Naive thymus-derived CD8-positive, alpha-beta T cell (primary cell): ENCODE data around the gene RPS27L. TPM values are rescaled to one million over a fixed set of nuclear protein-coding genes. Genes with fewer than 3 reads are reported as not detected.
A peak's percentile ranks its signal among the peaks of the same experiment; 100 is the strongest.

Source experiments
- ATAC-seq, 2 donors: fragments of 150-1000 bp; cut with Tn5 transposase in 1 of 2; sonication (Bioruptor Pico), chemical (Tn5 transposase) in 1 of 2; 1 replicate in 1 of 2; 2 replicates in 1 of 2; pipeline ENCODE4 v1.10.0; 2021; ENCODE audit warnings: mild to moderate bottlenecking in 2 of 2, moderate library complexity in 2 of 2
- POLR2A ChIA-PET: fragments of 350-600 bp; sonication (Branson Sonifier 250); formaldehyde crosslinking; loops from one replicate; lab custom pipeline; 2021; ENCODE audit warnings: antibody characterized with exemption; lab: Charles Lee
- DNase-seq, 10 donors: peaks; one replicate each; pipeline versions ENCODE4 v3.0.0 to v3.0.0-alpha.2; 2020 to 2022
- H3K27ac Mint-ChIP-seq, 10 donors: one replicate each; pipeline ENCODE4 v1.8.0; 2020 to 2022; ENCODE audit warnings: mild to moderate bottlenecking in 10 of 10, mixed read lengths in 10 of 10, moderate library complexity in 4 of 10, inconsistent platforms in 1 of 10
- H3K27me3 Mint-ChIP-seq, 5 donors: one replicate each; pipeline ENCODE4 v1.8.0; 2021 to 2022; ENCODE audit warnings: mixed read lengths in 5 of 5
- H3K36me3 Mint-ChIP-seq, 3 donors: one replicate each; pipeline ENCODE4 v1.8.0; 2020 to 2022; ENCODE audit warnings: mixed read lengths in 3 of 3, mild to moderate bottlenecking in 2 of 3, inconsistent platforms in 1 of 3
- H3K4me1 Mint-ChIP-seq, 4 donors: one replicate each; pipeline ENCODE4 v1.8.0; 2021 to 2022; ENCODE audit warnings: mixed read lengths in 4 of 4
- H3K4me3 Mint-ChIP-seq, 10 donors: one replicate each; pipeline ENCODE4 v1.8.0; 2020 to 2022; ENCODE audit warnings: mild to moderate bottlenecking in 10 of 10, mixed read lengths in 10 of 10, moderate library complexity in 6 of 10, inconsistent platforms in 1 of 10
- H3K9me3 Mint-ChIP-seq, 9 donors: one replicate each; pipeline ENCODE4 v1.8.0; 2020 to 2022; ENCODE audit warnings: mixed read lengths in 9 of 9, mild to moderate bottlenecking in 3 of 9, inconsistent platforms in 1 of 9, moderate library complexity in 1 of 9
- polyA plus RNA-seq, 3 donors: library from polyadenylated mRNA; unstranded; fragments of 300-500 nt; fragmentation: Illumina TruSeq; gene quantifications; one replicate each; pipeline ENCODE4 v1.2.3, GENCODE V29; 2021
- total RNA-seq, 8 experiments: library from RNA in 2 of 8; stranded (reverse) in 2 of 8; gene quantifications; one replicate each; pipeline ENCODE4 v1.2.3 and lab custom pipeline; 2021 to 2026

Gene RPS27L
- total and polyA plus RNA-seq, 5 experiments from 2014 or later: 139 to 221 (median 143) TPM

GRCh38 chr15:63194302-63194701 is 37.0 kb upstream of the RPS27L start:
- peak overlapping the region; percentile 71 to 98 (median 89) for H3K4me3 Mint-ChIP-seq
- peaks cover 0 to 11% (median 0%) of the 10 kb centered on the region in 3 donors for H3K36me3 Mint-ChIP-seq
- H3K27me3 Mint-ChIP-seq: no peaks in the 10 kb centered on the region
- ATAC-seq (no peak), DNase-seq (no peak)
- peak overlapping the region; percentile 86 to 98 (median 97) for H3K27ac Mint-ChIP-seq
- peaks cover 51 to 92% (median 84%) of the 10 kb centered on the region in 4 donors for H3K4me1 Mint-ChIP-seq
- POLR2A ChIA-PET: interaction anchor here (0.5 to 7.3 kb wide), 9 partner anchors 8 to 83 kb away, joined by 3 to 56 read pairs (median 10); partner anchors contain the start of genes APH1B and RPS27L
- H3K9me3 Mint-ChIP-seq: no peaks in the 10 kb centered on the region

- Mint-ChIP-seq H3K27ac (peak overlapping the region; percentile 86 to 98 (median 97)), H3K4me3 (peak overlapping the region; percentile 71 to 98 (median 94)), H3K4me1 (peaks cover 48 to 89% (median 80%) of the 10 kb centered on the region in 4 donors), H3K36me3 (peaks cover 0 to 2% (median 0%) of the 10 kb centered on the region in 3 donors), H3K9me3 (no peaks in the 10 kb centered on the region), H3K27me3 (no peaks in the 10 kb centered on the region)
- DNase-seq: no peak
- POLR2A ChIA-PET: interaction anchor here (0.7 to 7.3 kb wide), 18 partner anchors 9 to 902 kb away, joined by 3 to 56 read pairs (median 8); partner anchors contain the start of genes APH1B, CIAO2A, RPS27L and SNX1
- no peak for ATAC-seq
Observed at GRCh38 chr15:63192619-63193206, 35.4 kb upstream of the RPS27L start.

GRCh38 chr15:63191895-63192618 is 34.8 kb upstream of the RPS27L start:
- POLR2A ChIA-PET: interaction anchor here (0.5 to 7.3 kb wide), 24 partner anchors 9 to 903 kb away, joined by 3 to 56 read pairs (median 4); partner anchors contain the start of genes APH1B, CIAO2A, RPS27L and SNX1
- peaks cover 46 to 83% (median 74%) of the 10 kb centered on the region in 4 donors for H3K4me1 Mint-ChIP-seq

GRCh38 chr15:63190769-63191649 is 33.7 kb upstream of the RPS27L start:
- no peak for ATAC-seq

More at GRCh38 chr15:63191895-63192618, 34.8 kb upstream of the RPS27L start:
- ATAC-seq (peak; percentile 75 to 83), DNase-seq (peak; percentile 12 to 92 (median 76))
- peak overlapping the region; percentile 86 to 98 (median 97) for H3K27ac Mint-ChIP-seq
- no peaks in the 10 kb centered on the region for H3K27me3 Mint-ChIP-seq
- H3K9me3 Mint-ChIP-seq: no peaks in the 10 kb centered on the region
- peak overlapping the region; percentile 71 to 98 (median 94) for H3K4me3 Mint-ChIP-seq
- no peaks in the 10 kb centered on the region for H3K36me3 Mint-ChIP-seq

GRCh38 chr15:63189941-63190768 is 32.9 kb upstream of the RPS27L start:
- H3K36me3 Mint-ChIP-seq: no peaks in the 10 kb centered on the region
- DNase-seq: no peak

More at GRCh38 chr15:63190769-63191649, 33.7 kb upstream of the RPS27L start:
- peak overlapping the region; percentile 90 to 99 (median 95) for H3K4me3 Mint-ChIP-seq
- POLR2A ChIA-PET: interaction anchor here (0.8 to 7.3 kb wide), 18 partner anchors 10 to 904 kb away, joined by 3 to 56 read pairs (median 7); partner anchors contain the start of genes APH1B, CIAO2A, RPS27L and SNX1
- H3K9me3 Mint-ChIP-seq: no peaks in the 10 kb centered on the region
- H3K27me3 Mint-ChIP-seq: no peaks in the 10 kb centered on the region
- no peaks in the 10 kb centered on the region for H3K36me3 Mint-ChIP-seq
- peak overlapping the region; percentile 83 to 98 (median 97) for H3K27ac Mint-ChIP-seq
- H3K4me1 Mint-ChIP-seq: peaks cover 39 to 74% (median 64%) of the 10 kb centered on the region in 4 donors
- no peak for DNase-seq

GRCh38 chr15:63188926-63189871 is 31.9 kb upstream of the RPS27L start, which contains the start of gene RAB8B:
TSS of gene RAB8B (plus strand) at chr15:63189606. CDS start at chr15:63189625, 19 bp downstream.
- Mint-ChIP-seq H3K9me3 (no peaks in the 10 kb centered on the region), H3K4me3 (peak within 1 kb of the TSS; percentile 90 to 99 (median 95)), H3K27ac (peak within 1 kb of the TSS; percentile 85 to 98 (median 97)), H3K36me3 (no peaks in the 10 kb centered on the region), H3K4me1 (peaks cover 31 to 58% (median 48%) of the 10 kb centered on the region in 4 donors), H3K27me3 (no peaks in the 10 kb centered on the region)
- POLR2A ChIA-PET: interaction anchor here (0.6 to 1.7 kb wide), 3 partner anchors 32 to 89 kb away, joined by 3 to 14 read pairs (median 5); partner anchors contain the start of genes APH1B and RPS27L
- DNase-seq (peak; percentile 90 to 100 (median 93)), ATAC-seq (peak; percentile 67 to 75)

More at GRCh38 chr15:63189941-63190768, 32.9 kb upstream of the RPS27L start:
- H3K4me1 Mint-ChIP-seq: peaks cover 34 to 66% (median 55%) of the 10 kb centered on the region in 4 donors
- peak overlapping the region; percentile 90 to 99 (median 95) for H3K4me3 Mint-ChIP-seq
- POLR2A ChIA-PET: interaction anchor here (1.2 to 7.3 kb wide), 6 partner anchors 20 to 314 kb away, joined by 5 to 56 read pairs (median 26); partner anchors contain the start of genes APH1B, RPS27L and USP3
- no peaks in the 10 kb centered on the region for H3K27me3 Mint-ChIP-seq
- H3K27ac Mint-ChIP-seq: peak overlapping the region; percentile 83 to 98 (median 97)
- H3K9me3 Mint-ChIP-seq: no peaks in the 10 kb centered on the region
- no peak for ATAC-seq

- peak overlapping the region; percentile 85 to 98 (median 96) for H3K27ac Mint-ChIP-seq
- H3K27me3 Mint-ChIP-seq: no peaks in the 10 kb centered on the region
- no peaks in the 10 kb centered on the region for H3K36me3 Mint-ChIP-seq
- ATAC-seq: no peak
- H3K4me1 Mint-ChIP-seq: peaks cover 27 to 51% (median 41%) of the 10 kb centered on the region in 4 donors
- POLR2A ChIA-PET: interaction anchor here (0.7 to 1.7 kb wide), 3 partner anchors 8 to 89 kb away, joined by 5 to 14 read pairs (median 5); partner anchors contain the start of genes APH1B and RPS27L
- DNase-seq: no peak
- H3K9me3 Mint-ChIP-seq: no peaks in the 10 kb centered on the region
- H3K4me3 Mint-ChIP-seq: peak overlapping the region; percentile 90 to 99 (median 95)
Observed at GRCh38 chr15:63188247-63188925, 31.1 kb upstream of the RPS27L start.

- ATAC-seq (no peak), DNase-seq (no peak)
- Mint-ChIP-seq H3K36me3 (no peaks in the 10 kb centered on the region), H3K4me3 (peak overlapping the region in 7 of 10 donors; percentile 90 to 99 (median 95)), H3K27me3 (no peaks in the 10 kb centered on the region), H3K27ac (peak overlapping the region in 2 of 10 donors; percentile 97 to 98), H3K4me1 (peaks cover 26 to 44% (median 35%) of the 10 kb centered on the region in 4 donors), H3K9me3 (no peaks in the 10 kb centered on the region)
- POLR2A ChIA-PET: interaction anchor here (0.5 to 1.7 kb wide), 3 partner anchors 8 to 90 kb away, joined by 5 read pairs; partner anchors contain the start of gene APH1B
Observed at GRCh38 chr15:63187589-63188226, 30.4 kb upstream of the RPS27L start.

GRCh38 chr15:63186065-63186464 is 28.8 kb upstream of the RPS27L start:
- H3K27ac Mint-ChIP-seq: no peak overlapping the region
- H3K4me1 Mint-ChIP-seq: peaks cover 15 to 28% (median 20%) of the 10 kb centered on the region in 4 donors
- POLR2A ChIA-PET: interaction anchor here (1.0 kb wide), 1 partner anchor 29 kb away, joined by 3 read pairs; the partner anchor contains the start of gene RPS27L
- no peaks in the 10 kb centered on the region for H3K9me3 Mint-ChIP-seq
- no peaks in the 10 kb centered on the region for H3K27me3 Mint-ChIP-seq
- no peak for ATAC-seq
- DNase-seq: no peak
- no peak overlapping the region for H3K4me3 Mint-ChIP-seq
- no peaks in the 10 kb centered on the region for H3K36me3 Mint-ChIP-seq
